Heart left ventricle (tissue), 13 donors: ENCODE results near the gene RACK1.

Experiments used
- POLR2A ChIP-seq, 2 donors: fragments of 450-650 bp; IDR thresholded peaks; one replicate each; pipeline ENCODE4 v1.6.1; 2017; ENCODE audit warnings: antibody characterized with exemption in 2 of 2, mild to moderate bottlenecking in 2 of 2, moderate library complexity in 2 of 2
- TF ChIP-seq, protein P1 (sequence below), 12 donors: fragments of 200-600 bp; sonication (generic) in 4 of 12; IDR thresholded peaks; one replicate each; pipeline versions ENCODE4 v1.5.0 to v1.8.0; 2018 to 2022; ENCODE audit warnings: antibody characterized with exemption in 12 of 12, mild to moderate bottlenecking in 5 of 12
- donor health status: ischemic (EF 13 %, LVEDD 7.1; RV severe dilation, severe dysfunction).
- donor health status: DM: no; HTN: yes; CAD: no.
- donor health status: DM: no; HTN: no; CAD: no.
- donor health status: ischemic (EF 25% LVEDD 6.9; RV normal size, moderate dysfunction).
- donor health status: ischemic (EF 25% LVEDD 5.7; RV mildly dilated, moderate dysfunction).
- donor health status: ischemic (EF 35%, LVEDD 5.7; RV mildly dilated, moderate dysfunction).
- donor health status: nonischemic (EF 11% LVEDD 7.7; RV severe dilation, severe dysfunction).
- donor health status: DM: yes; HTN: yes; CAD: no.
- donor health status: PGD.
- donor health status: ischemic (EF 29% LVEDD 5.4; RV normal size, mild dysfunction).
- donor health status: nonischemic (EF 23%, LVEDD 6.1; RV moderate dilation, normal function).

DNA sequence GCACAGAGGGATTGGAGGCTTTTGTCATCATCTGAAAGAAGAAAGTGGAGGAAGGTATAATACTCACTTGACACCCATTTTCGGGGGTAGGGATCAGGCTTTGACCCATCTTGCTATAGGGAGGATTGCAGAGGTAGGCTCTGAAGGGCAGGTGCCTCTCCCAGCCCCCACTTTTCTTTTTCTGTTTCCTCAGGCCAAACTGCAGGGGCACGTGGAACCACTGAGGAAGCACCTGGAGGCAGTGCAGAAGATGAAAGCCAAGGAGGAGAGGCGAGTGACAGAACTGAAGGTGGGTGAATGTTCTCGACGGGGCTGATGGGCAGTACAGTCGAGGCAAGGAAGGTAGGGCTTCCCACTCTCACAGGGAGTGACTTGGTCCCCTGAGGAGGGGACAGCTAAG lies 13.2 kb downstream of the RACK1 start:
- no peak for TF ChIP-seq POLR2A (IDR thresholded peaks at IDR 0.05)
- TF ChIP-seq, protein P1, sequence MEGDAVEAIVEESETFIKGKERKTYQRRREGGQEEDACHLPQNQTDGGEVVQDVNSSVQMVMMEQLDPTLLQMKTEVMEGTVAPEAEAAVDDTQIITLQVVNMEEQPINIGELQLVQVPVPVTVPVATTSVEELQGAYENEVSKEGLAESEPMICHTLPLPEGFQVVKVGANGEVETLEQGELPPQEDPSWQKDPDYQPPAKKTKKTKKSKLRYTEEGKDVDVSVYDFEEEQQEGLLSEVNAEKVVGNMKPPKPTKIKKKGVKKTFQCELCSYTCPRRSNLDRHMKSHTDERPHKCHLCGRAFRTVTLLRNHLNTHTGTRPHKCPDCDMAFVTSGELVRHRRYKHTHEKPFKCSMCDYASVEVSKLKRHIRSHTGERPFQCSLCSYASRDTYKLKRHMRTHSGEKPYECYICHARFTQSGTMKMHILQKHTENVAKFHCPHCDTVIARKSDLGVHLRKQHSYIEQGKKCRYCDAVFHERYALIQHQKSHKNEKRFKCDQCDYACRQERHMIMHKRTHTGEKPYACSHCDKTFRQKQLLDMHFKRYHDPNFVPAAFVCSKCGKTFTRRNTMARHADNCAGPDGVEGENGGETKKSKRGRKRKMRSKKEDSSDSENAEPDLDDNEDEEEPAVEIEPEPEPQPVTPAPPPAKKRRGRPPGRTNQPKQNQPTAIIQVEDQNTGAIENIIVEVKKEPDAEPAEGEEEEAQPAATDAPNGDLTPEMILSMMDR (IDR thresholded peaks at IDR 0.05), result no peak
